Measurements from ENCODE around the gene WASHC3.

Gene WASHC3

DNA sequence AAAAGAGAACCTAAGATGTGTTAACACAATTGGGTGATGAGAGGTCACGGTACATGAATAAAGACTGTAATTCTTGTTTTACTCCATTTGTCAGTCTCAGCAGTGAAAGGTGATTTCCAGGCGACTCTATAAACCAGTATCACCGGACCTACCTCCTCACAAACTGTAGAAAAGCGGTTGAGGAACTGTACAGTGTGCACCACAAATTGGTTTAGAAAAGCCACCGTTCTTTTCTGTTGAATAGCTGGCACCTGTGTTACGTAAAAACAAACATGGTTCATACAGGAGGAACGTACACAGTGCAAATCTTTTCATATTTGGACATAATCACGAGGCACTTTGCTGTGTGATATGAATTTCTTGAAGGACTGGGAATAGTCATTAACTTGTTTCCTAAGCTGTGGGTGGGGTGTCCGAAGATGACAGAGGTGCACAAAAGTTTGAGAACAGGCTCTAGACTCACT is 663 bp downstream of the WASHC3 start:
- Mint-ChIP-seq H3K27me3 (peaks cover 1% of the 10 kb centered on the region), H3K27ac (peak overlapping the region; percentile 97), H3K36me3 (peaks cover 19% of the 10 kb centered on the region), H3K9me3 (no peaks in the 10 kb centered on the region), H3K4me3 (peak overlapping the region; percentile 98), H3K4me1 (peaks cover 55% of the 10 kb centered on the region)

DNA sequence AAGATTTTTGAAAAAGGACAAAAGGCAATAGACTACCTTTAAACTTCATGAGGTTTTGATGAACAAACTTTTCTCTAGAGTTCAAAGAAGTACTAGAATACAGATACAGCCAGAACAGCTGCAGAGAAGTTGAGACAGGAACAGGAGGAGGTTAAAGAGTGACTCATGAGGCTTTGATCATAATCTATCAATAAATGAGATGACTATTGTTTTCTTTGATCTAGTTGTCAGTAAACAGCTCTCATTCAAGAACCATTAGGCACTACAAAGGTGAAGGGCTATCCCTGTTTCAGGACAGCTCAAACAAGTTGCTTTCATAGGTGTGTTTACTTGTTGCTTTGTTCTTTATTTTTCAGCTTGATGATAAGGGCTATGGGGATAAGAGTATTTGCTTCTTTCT is 2.4 kb downstream of the WASHC3 start:
- Mint-ChIP-seq H3K4me1 (peaks cover 63% of the 10 kb centered on the region), H3K4me3 (peak overlapping the region; percentile 53), H3K27ac (peak overlapping the region; percentile 79), H3K27me3 (no peaks in the 10 kb centered on the region), H3K9me3 (no peaks in the 10 kb centered on the region), H3K36me3 (peaks cover 24% of the 10 kb centered on the region)

DNA sequence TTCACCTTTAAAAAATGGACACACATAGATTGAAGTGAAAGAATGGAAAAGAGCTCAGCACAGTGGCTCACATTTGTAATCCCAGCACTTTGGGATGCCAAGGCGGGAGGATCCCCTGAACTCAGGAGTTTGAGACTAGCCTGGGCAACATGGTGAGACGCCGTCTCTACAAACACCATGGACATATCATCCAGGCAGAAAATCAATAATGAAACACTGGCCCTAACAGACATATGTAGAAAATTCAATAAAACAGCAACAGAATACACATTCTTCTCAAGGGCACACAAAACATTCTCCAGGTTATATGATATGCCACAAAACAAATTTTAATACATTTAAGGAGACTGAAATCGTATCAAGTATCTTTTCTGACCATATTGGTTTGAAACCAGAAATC is 7.4 kb downstream of the WASHC3 start:
- Mint-ChIP-seq H3K27ac (no peak overlapping the region), H3K27me3 (no peaks in the 10 kb centered on the region), H3K36me3 (peaks cover 34% of the 10 kb centered on the region), H3K4me1 (peaks cover 58% of the 10 kb centered on the region), H3K9me3 (no peaks in the 10 kb centered on the region), H3K4me3 (no peak overlapping the region)

- Mint-ChIP-seq H3K27ac (peak overlapping the region; percentile 46), H3K9me3 (no peaks in the 10 kb centered on the region), H3K4me1 (peaks cover 45% of the 10 kb centered on the region), H3K36me3 (peaks cover 32% of the 10 kb centered on the region), H3K27me3 (no peaks in the 10 kb centered on the region), H3K4me3 (no peak overlapping the region)
Measured at GRCh38 chr12:102053062-102053349, 8.8 kb downstream of the WASHC3 start.

DNA sequence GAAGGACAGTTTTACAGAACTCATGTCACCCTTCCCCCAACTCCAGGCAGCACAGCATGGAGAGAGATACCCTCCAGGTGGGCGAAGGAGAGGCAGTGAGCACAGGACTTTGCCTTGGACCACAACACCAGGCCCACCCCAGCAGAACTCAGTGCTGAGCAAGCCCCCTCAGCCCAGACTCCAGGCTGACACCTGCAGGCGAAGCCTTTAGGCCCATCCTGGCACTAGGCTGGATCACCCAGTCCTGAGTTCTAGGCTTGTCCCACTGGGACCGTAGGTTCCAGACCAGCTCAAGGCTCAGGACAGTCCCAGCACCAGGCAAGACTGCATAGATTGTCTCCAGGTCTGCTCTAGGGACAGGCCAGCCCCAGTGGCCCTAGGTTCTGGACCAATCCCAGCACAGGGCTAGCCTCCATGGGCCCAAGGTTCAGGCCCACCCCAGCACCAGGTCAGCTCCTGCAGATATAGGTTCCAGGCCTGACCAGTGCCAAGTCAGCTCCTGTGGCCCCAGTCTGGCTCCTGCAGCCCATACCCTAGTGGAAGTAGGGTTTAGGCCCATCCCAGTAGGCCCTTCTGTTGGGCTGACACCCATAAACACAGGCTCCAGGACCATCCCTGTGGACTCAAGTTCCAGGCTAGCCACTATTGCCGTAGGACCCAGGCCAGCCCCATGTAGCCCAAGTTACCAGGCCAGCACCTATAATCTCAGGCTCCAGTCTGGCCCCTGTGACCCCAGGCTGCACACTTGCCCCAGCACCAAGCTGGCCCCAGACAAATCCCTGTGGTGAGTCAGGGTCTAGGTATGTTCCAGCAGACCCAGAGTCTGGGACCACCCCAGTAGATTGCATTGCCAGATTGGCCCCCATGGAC is 9.4 kb downstream of the WASHC3 start:
- Mint-ChIP-seq H3K4me1 (peaks cover 40% of the 10 kb centered on the region), H3K27ac (no peak overlapping the region), H3K27me3 (no peaks in the 10 kb centered on the region), H3K9me3 (no peaks in the 10 kb centered on the region), H3K36me3 (peaks cover 27% of the 10 kb centered on the region), H3K4me3 (no peak overlapping the region)

DNA sequence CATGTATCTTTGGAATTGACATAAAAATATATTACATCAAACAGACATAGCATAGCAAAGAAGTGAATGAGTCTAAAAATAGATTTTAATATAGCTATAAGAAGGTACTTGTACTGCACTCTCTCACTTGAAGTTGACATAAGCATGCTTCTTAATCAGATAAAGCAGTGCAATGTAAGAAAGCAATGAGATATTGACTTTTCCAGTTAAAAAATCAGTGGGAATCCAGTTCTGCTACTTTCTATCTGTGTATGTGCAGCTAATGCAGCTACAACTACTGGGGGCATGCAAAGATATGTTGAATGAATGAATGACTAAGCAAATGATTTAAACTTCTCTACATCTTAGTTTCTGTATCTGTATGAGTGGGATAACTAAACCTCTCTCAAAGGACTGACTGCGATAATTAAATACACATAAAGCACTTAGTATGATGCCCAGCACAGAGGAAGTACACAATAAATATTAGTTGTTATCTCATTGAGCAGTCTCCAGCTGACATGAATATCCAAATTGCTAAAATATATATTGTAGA is 10.3 kb downstream of the WASHC3 start:
- Mint-ChIP-seq H3K4me1 (peaks cover 30% of the 10 kb centered on the region), H3K27ac (peak overlapping the region; percentile 66), H3K9me3 (no peaks in the 10 kb centered on the region), H3K36me3 (peaks cover 22% of the 10 kb centered on the region), H3K4me3 (no peak overlapping the region), H3K27me3 (no peaks in the 10 kb centered on the region)

- H3K36me3 Mint-ChIP-seq = peaks cover 18% of the 10 kb centered on the region
- peaks cover 27% of the 10 kb centered on the region for H3K4me1 Mint-ChIP-seq
- no peaks in the 10 kb centered on the region for H3K27me3 Mint-ChIP-seq
- H3K4me3 Mint-ChIP-seq = no peak overlapping the region
- H3K27ac Mint-ChIP-seq = no peak overlapping the region
- no peaks in the 10 kb centered on the region for H3K9me3 Mint-ChIP-seq
Measured at GRCh38 chr12:102050660-102051430, 10.9 kb downstream of the WASHC3 start.

- peak overlapping the region; percentile 60 for H3K27ac Mint-ChIP-seq
- H3K36me3 Mint-ChIP-seq = peaks cover 5% of the 10 kb centered on the region
- H3K27me3 Mint-ChIP-seq = no peaks in the 10 kb centered on the region
- H3K4me3 Mint-ChIP-seq = no peak overlapping the region
- H3K9me3 Mint-ChIP-seq = no peaks in the 10 kb centered on the region
- H3K4me1 Mint-ChIP-seq = peaks cover 16% of the 10 kb centered on the region
Measured at GRCh38 chr12:102043928-102044327, 17.9 kb downstream of the WASHC3 start.

DNA sequence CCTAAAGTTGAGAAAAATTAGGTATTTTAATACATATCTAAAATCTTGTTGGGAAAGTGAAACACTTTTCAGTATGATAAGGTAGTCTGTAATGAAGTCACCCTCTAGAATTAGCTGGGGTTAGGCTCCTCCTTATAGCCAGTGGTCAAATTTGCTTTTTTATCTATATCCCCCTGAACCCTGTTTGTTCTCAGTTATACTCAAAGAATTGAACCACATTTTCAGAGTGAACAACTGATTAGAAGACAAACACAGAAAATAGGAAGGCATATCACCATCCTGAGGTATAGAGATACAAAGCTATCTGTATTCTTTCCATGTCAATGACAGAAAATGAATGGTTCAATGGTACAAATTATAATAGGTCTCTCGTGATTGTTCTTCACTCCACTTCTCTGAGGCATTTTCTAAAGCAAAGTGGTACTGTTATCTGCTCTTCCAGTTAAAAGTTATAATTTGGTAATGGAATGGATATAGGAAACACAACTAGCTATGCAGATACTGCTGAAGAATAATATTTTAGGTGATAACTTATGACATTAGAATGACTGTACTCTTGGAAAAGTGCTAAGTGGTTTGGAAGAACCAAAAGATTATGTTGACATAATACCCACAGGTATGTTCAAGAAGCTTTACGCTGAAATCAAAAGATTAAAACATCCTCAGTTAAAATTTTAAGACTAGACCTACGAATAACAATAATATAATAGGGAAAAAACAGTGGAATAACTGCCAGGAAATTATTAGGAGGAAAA is 27.6 kb downstream of the WASHC3 start:
- Mint-ChIP-seq H3K36me3 (peaks cover 39% of the 10 kb centered on the region), H3K9me3 (no peaks in the 10 kb centered on the region), H3K27ac (no peak overlapping the region), H3K4me1 (no peaks in the 10 kb centered on the region), H3K4me3 (no peak overlapping the region), H3K27me3 (no peaks in the 10 kb centered on the region)

DNA sequence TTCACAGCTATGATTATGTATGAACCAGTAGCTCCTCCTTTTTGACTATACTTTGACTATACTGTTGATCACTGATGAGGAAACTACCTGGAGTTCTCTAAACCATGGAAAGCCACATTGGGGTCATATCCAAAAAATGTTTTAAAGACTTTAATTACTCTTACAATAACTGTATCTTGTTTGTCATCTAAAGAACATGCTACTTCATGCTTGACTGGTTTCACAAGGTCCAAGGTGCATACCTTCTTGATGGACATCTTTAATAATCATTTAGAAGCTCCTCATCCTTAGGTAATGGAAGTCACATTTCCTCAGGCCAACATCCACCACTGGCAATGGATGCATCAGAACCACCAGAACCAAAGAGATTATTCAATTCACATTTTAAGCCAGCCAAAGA is 29.9 kb downstream of the WASHC3 start:
- Mint-ChIP-seq H3K4me1 (no peaks in the 10 kb centered on the region), H3K36me3 (peaks cover 28% of the 10 kb centered on the region), H3K27ac (no peak overlapping the region), H3K4me3 (no peak overlapping the region), H3K27me3 (no peaks in the 10 kb centered on the region), H3K9me3 (no peaks in the 10 kb centered on the region)

- Mint-ChIP-seq H3K36me3 (peaks cover 16% of the 10 kb centered on the region), H3K4me3 (no peak overlapping the region), H3K27ac (no peak overlapping the region), H3K4me1 (no peaks in the 10 kb centered on the region), H3K27me3 (no peaks in the 10 kb centered on the region), H3K9me3 (no peaks in the 10 kb centered on the region)
Measured at GRCh38 chr12:102029141-102029540, 32.6 kb downstream of the WASHC3 start.

DNA sequence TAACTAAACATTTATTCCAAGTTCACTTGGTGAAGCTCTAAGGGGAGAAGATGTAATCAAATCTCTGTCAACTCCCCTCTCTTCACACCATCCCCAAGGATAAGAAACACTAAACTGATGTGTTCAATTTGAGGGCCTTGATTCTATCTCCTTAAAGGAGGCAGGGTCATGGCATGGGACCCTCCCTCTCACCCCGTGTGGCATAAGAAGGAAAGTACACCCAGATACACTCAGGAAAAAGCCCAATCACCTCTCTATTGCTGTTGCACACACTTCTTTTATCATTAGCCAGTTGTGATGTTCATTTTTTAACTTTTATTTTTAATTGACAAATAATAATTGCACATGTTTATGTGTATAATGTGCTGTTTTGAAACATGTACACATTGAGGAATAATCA is 35.1 kb downstream of the WASHC3 start:
- H3K27ac Mint-ChIP-seq = no peak overlapping the region
- H3K27me3 Mint-ChIP-seq = no peaks in the 10 kb centered on the region
- no peaks in the 10 kb centered on the region for H3K4me1 Mint-ChIP-seq

GRCh38 chr12:102024765-102025164 is 37.0 kb downstream of the WASHC3 start:
- Mint-ChIP-seq H3K27ac (no peak overlapping the region), H3K36me3 (peaks cover 13% of the 10 kb centered on the region)

More for the DNA sequence above, 35.1 kb downstream of the WASHC3 start:
- Mint-ChIP-seq H3K4me3 (no peak overlapping the region), H3K9me3 (no peaks in the 10 kb centered on the region), H3K36me3 (peaks cover 8% of the 10 kb centered on the region)

DNA sequence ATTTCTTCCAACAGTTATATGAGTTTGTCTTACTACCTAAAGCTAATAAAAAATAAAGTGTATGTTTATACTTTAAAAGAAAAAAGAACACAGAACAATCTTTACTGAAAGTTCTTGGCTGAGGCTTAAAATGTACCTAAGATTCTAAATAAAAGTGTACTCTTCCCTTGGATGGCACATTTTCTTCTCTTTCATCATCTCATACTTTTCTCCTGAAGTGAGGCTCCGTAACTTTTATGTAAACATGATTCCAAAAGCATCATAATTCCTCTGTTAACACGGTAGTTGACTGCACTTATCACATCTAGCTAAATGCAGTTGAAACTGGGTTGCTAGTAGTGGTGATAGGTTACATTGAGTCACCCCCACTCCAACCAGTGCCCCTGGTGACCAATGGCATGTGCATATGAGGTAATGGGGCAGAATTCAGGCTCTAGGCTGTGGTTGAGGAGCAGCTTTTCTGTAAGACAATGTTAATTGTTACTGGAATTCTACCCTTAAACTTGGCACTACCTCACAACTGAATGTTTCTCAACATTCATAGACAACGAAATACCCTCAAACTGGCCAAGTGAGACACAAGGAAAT is 38.4 kb downstream of the WASHC3 start:
- Mint-ChIP-seq H3K27me3 (no peaks in the 10 kb centered on the region), H3K4me3 (no peak overlapping the region), H3K9me3 (no peaks in the 10 kb centered on the region), H3K4me1 (peaks cover 4% of the 10 kb centered on the region), H3K36me3 (peaks cover 16% of the 10 kb centered on the region), H3K27ac (peak overlapping the region; percentile 27)

More at GRCh38 chr12:102024765-102025164, 37.0 kb downstream of the WASHC3 start:
- no peak overlapping the region for H3K4me3 Mint-ChIP-seq
- H3K4me1 Mint-ChIP-seq = peaks cover 4% of the 10 kb centered on the region
- no peaks in the 10 kb centered on the region for H3K9me3 Mint-ChIP-seq
- H3K27me3 Mint-ChIP-seq = no peaks in the 10 kb centered on the region

- Mint-ChIP-seq H3K36me3 (peaks cover 19% of the 10 kb centered on the region), H3K27ac (no peak overlapping the region), H3K27me3 (no peaks in the 10 kb centered on the region), H3K4me1 (peaks cover 4% of the 10 kb centered on the region), H3K9me3 (no peaks in the 10 kb centered on the region), H3K4me3 (no peak overlapping the region)
Measured at GRCh38 chr12:102022286-102022685, 39.5 kb downstream of the WASHC3 start.
